Activated T-helper 2 cell treated with anti-CD3 and anti-CD28 coated beads, Interferon-gamma antibody, Interleukin-2, Interleukin-4, amounts not matched to agents 10 μg/mL and 5 μg/mL and 100 μg/mL, durations not matched to agents 14 hours and 24 hours and 36 hours (primary cell): ENCODE results near the gene ARF4. TPM values are rescaled to one million over a fixed set of nuclear protein-coding genes. Genes with fewer than 3 reads are reported as not detected.

Experiments
- DNase-seq: peaks from one replicate; pipeline ENCODE4 v3.0.0; 2021; ENCODE audit warnings: low spot score
- H3K27ac Mint-ChIP-seq: one replicate; pipeline ENCODE4 v1.8.0; 2021; ENCODE audit warnings: mixed read lengths
- H3K27me3 Mint-ChIP-seq: one replicate; pipeline ENCODE4 v1.8.0; 2021; ENCODE audit warnings: low read depth, mixed read lengths
- H3K36me3 Mint-ChIP-seq: one replicate; pipeline ENCODE4 v1.8.0; 2021; ENCODE audit warnings: low read depth, mixed read lengths
- H3K4me1 Mint-ChIP-seq: one replicate; pipeline ENCODE4 v1.8.0; 2021; ENCODE audit warnings: low read depth, mixed read lengths
- H3K4me3 Mint-ChIP-seq: one replicate; pipeline ENCODE4 v1.8.0; 2021; ENCODE audit warnings: low read depth, mild to moderate bottlenecking, moderate library complexity, mixed read lengths
- H3K9me3 Mint-ChIP-seq: one replicate; pipeline ENCODE4 v1.8.0; 2021; ENCODE audit warnings: mixed read lengths
- intact Hi-C: fragments of 100-400 bp; cut with micrococcal nuclease; formaldehyde crosslinking; loops from one replicate; pipeline ENCODE4 v1.15.1; 2023
- total RNA-seq: library from RNA; stranded (reverse); gene quantifications from 2 replicates; pipeline ENCODE4 v1.2.3, GENCODE V29; 2022

ARF4 gene
- total RNA-seq, 1 donor from 2014 or later = 95.6 TPM

DNA sequence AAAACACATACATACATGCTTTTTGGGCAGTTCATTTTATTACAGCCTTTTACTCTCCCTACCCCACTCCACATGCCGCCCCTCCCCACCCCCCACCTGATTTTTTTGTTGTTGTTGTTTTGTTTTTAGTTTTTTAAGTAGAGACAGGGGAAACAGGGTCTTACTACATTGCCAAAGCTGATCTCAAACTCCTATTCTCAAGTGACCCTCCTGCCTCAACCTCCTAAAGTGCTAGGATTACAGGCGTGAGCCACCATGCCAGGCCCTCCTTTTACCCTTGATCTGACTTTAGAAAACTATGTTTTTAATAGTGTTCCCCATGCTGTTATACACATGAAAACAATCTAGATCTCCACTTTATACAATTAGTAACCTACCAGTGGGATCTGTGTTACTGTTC, 26.3 kb downstream of the ARF4 start:
- Mint-ChIP-seq H3K9me3 (no peaks in the 10 kb centered on the region), H3K4me3 (no peak overlapping the region), H3K36me3 (peaks cover 54% of the 10 kb centered on the region), H3K4me1 (peaks cover 4% of the 10 kb centered on the region), H3K27me3 (no peaks in the 10 kb centered on the region), H3K27ac (no peak overlapping the region)
- DNase-seq = no peak
- intact Hi-C loops = no loop called here

- DNase-seq = no peak
- no peaks in the 10 kb centered on the region for H3K9me3 Mint-ChIP-seq
- intact Hi-C loops = no loop called here
- no peak overlapping the region for H3K4me3 Mint-ChIP-seq
- H3K36me3 Mint-ChIP-seq = peaks cover 47% of the 10 kb centered on the region
- no peak overlapping the region for H3K27ac Mint-ChIP-seq
- H3K4me1 Mint-ChIP-seq = peaks cover 3% of the 10 kb centered on the region
- no peaks in the 10 kb centered on the region for H3K27me3 Mint-ChIP-seq
Observed at GRCh38 chr3:57569859-57570450, 27.2 kb downstream of the ARF4 start.

DNA sequence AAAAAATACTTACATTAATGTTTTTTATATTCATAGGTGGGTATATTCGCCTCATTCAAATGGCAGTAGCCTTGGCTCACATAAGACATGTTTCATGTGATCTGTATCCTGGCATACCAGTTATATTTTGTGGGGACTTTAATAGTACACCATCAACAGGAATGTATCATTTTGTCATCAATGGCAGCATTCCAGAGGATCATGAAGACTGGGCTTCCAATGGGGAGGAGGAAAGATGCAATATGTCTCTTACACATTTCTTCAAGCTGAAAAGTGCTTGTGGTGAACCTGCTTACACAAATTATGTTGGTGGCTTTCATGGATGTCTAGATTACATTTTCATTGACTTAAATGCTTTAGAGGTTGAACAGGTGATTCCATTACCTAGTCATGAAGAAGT, 37.6 kb downstream of the ARF4 start:
- DNase-seq = no peak
- H3K27me3 Mint-ChIP-seq = no peaks in the 10 kb centered on the region
- H3K9me3 Mint-ChIP-seq = no peaks in the 10 kb centered on the region
- peaks cover 57% of the 10 kb centered on the region for H3K36me3 Mint-ChIP-seq
- H3K4me1 Mint-ChIP-seq = peaks cover 46% of the 10 kb centered on the region
- intact Hi-C loops = loop anchor here (5.0 kb wide), 2 partner anchors 198 to 387 kb away; partner anchors contain the start of gene SLMAP
- H3K27ac Mint-ChIP-seq = peak overlapping the region; percentile 17
- peak overlapping the region; percentile 49 for H3K4me3 Mint-ChIP-seq

DNA sequence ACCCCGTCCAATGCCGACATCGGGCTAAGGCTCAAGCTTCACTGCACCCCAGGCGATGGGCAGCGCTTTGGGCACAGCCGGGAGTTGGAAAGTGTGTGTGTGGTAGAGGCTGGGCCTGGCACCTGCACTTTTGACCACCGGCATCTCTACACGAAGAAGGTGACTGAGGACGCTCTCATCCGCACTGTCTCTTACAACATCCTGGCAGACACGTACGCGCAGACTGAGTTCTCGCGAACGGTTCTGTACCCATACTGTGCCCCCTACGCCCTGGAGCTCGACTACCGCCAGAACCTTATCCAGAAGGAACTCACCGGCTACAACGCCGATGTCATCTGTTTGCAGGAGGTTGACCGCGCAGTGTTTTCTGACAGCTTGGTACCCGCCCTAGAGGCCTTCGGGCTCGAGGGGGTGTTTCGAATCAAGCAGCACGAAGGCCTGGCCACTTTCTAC, 40.0 kb downstream of the ARF4 start:
- H3K4me3 Mint-ChIP-seq = peak overlapping the region; percentile 88
- DNase-seq = peak; percentile 42
- H3K27me3 Mint-ChIP-seq = no peaks in the 10 kb centered on the region
- H3K36me3 Mint-ChIP-seq = peaks cover 46% of the 10 kb centered on the region
- H3K4me1 Mint-ChIP-seq = peaks cover 44% of the 10 kb centered on the region
- peak overlapping the region; percentile 98 for H3K27ac Mint-ChIP-seq
- H3K9me3 Mint-ChIP-seq = no peaks in the 10 kb centered on the region
- intact Hi-C loops = loop anchor here (2.0 to 5.0 kb wide), 3 partner anchors 136 to 385 kb away; partner anchors contain the start of genes DENND6A and SLMAP

DNA sequence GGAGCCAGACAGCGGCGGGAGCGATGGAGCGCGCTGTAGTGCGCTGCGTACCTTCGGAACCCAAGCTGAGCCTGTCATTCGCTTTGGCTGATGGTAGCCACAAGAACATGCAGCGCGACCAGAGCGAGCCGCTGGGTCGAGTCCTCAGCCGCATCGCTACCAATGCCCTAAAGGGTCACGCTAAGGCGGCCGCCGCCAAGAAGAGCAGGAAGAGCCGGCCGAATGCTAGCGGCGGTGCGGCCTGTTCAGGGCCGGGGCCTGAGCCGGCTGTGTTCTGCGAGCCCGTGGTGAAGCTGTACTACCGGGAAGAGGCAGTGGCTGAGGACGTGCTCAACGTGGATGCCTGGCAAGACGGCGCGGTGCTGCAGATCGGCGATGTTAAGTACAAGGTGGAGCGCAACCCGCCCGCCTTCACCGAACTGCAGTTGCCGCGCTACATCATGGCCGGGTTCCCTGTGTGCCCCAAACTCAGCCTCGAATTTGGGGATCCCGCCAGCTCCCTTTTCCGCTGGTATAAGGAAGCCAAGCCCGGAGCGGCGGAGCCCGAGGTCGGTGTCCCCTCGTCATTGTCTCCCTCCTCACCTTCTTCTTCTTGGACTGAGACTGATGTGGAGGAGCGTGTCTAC, 40.6 kb downstream of the ARF4 start:
- no peak for DNase-seq
- no peaks in the 10 kb centered on the region for H3K27me3 Mint-ChIP-seq
- H3K9me3 Mint-ChIP-seq = no peaks in the 10 kb centered on the region
- H3K27ac Mint-ChIP-seq = peak overlapping the region; percentile 98
- H3K4me3 Mint-ChIP-seq = peak overlapping the region; percentile 88
- intact Hi-C loops = loop anchor here (1.0 to 5.0 kb wide), 4 partner anchors 41 to 384 kb away; partner anchors contain the start of genes ARF4, DENND6A and SLMAP
- peaks cover 46% of the 10 kb centered on the region for H3K36me3 Mint-ChIP-seq
- peaks cover 43% of the 10 kb centered on the region for H3K4me1 Mint-ChIP-seq

DNA sequence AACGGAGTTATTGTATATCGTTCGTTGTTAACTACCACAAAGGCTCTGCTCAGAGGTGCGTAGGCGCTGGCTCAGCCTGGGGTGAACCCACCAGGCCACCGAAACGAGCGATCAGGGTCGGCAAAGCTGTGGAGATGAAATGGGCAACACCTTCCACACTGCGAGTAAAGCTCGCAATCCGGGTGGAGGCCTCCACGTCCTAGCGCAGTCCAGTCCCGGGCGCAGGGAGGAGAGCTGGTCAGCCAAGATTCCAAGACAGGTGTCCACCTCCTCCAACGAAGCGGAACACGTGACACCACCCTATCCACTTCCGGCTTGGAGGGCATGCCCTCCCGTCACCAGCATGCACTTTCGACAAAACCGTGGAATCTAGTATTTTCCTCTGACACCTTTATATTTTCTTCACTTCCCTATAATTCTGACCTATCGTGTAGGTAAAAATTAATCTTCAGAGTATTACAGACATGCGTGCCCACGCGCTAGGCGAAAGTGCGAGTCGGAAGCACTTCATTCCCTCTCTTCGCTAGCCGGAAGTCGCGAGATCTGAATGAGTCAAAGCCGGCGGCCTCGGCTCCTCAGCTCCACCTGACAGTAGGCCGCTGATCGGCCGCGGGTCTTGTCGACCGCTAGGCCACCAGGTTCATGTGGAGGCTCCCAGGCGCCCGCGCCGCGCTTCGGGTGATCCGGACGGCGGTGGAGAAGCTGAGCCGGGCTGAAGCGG, 41.2 kb downstream of the ARF4 start, which contains the start of gene PDE12:
PDE12 (plus strand) TSS at position 537 of the 721 bp plus-strand sequence; CDS start at position 643, 106 bp downstream.
- H3K36me3 Mint-ChIP-seq = peaks cover 43% of the 10 kb centered on the region
- H3K4me3 Mint-ChIP-seq = peak within 1 kb of the TSS; percentile 88
- intact Hi-C loops = loop anchor here (1.0 to 5.0 kb wide), 4 partner anchors 41 to 384 kb away; partner anchors contain the start of genes ARF4, DENND6A and SLMAP
- no peaks in the 10 kb centered on the region for H3K9me3 Mint-ChIP-seq
- peak within 1 kb of the TSS; percentile 98 for H3K27ac Mint-ChIP-seq
- no peaks in the 10 kb centered on the region for H3K27me3 Mint-ChIP-seq
- H3K4me1 Mint-ChIP-seq = peaks cover 39% of the 10 kb centered on the region
- peak; percentile 80 for DNase-seq

DNA sequence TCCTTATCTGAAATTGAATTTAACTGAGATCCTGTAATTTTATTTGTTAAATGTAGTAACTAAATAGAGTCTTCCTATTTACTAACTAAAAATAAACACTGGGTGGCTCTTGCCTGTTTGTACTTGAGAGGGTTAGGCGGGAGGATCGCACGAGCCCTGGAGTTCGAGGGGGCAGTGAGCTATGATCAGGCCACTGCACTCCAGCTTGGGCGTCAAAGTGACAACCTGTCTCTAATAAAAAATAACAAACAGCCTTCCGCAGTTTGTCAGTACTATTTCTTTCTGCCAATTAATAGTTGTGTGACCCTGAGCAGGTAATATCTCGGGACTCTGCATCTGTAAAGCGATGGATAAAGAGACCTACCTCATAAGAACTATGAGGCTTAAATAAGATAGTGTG, 41.8 kb downstream of the ARF4 start:
- peak overlapping the region; percentile 98 for H3K27ac Mint-ChIP-seq
- intact Hi-C loops = loop anchor here (5.0 kb wide), 2 partner anchors 202 to 383 kb away; partner anchors contain the start of gene SLMAP
- no peaks in the 10 kb centered on the region for H3K9me3 Mint-ChIP-seq
- peaks cover 35% of the 10 kb centered on the region for H3K4me1 Mint-ChIP-seq
- no peaks in the 10 kb centered on the region for H3K27me3 Mint-ChIP-seq
- peak overlapping the region; percentile 88 for H3K4me3 Mint-ChIP-seq
- H3K36me3 Mint-ChIP-seq = peaks cover 37% of the 10 kb centered on the region
- DNase-seq = no peak

DNA sequence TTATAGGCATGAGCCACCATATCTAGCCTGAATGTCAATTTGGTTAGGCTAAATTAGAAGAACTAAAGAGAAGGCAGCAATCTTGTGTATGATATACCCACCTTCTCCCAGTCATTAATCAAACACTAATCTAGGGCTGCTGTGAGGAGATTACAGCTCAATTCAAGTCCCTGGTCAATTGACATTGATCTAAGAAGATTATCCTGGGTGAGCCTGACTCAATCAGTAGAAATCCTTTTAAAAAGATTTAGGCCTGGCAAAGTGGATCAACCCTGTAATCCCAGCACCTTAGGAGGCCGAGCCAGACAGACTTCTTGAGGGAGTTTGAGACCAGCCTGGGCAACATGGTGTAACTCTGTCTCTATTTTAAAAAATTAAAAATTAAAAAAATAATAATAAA, 50.5 kb downstream of the ARF4 start:
- no peak for DNase-seq
- H3K9me3 Mint-ChIP-seq = no peaks in the 10 kb centered on the region
- intact Hi-C loops = no loop called here
- H3K4me1 Mint-ChIP-seq = peaks cover 6% of the 10 kb centered on the region
- no peak overlapping the region for H3K27ac Mint-ChIP-seq
- no peaks in the 10 kb centered on the region for H3K36me3 Mint-ChIP-seq
- H3K27me3 Mint-ChIP-seq = peaks cover 4% of the 10 kb centered on the region
- no peak overlapping the region for H3K4me3 Mint-ChIP-seq

DNA sequence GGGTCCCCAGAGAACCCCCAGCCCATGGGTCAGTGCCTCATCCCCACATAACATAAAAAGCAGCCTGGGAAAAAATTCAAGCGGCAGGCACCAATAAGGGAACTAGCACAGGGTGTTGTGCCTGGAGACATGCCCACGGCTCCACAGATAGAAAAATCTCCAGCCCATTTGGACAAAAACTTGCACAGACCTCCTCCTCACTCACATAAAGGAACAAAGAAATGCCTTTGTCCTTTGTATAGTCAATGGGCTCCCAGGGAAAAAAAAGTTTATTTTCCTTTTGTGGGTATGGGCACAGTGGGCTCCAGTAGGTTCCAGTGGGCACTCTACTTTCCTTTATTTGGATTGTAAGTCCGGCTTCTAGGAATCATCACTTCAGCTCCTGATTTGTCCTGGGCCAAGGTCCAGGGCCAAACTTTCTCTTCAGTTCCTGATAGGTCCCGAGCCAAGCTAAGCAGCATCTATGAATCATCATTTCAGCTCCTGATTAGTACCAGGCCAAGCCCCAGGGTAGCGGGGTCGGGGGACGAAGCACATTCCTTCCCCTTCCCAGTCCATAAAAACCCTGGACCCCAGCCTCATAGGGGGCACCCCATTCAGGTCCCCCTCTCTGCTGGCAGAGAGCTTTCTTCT, 51.4 kb downstream of the ARF4 start:
- Mint-ChIP-seq H3K4me1 (peaks cover 6% of the 10 kb centered on the region), H3K27ac (no peak overlapping the region), H3K4me3 (no peak overlapping the region), H3K9me3 (no peaks in the 10 kb centered on the region), H3K36me3 (no peaks in the 10 kb centered on the region), H3K27me3 (peaks cover 4% of the 10 kb centered on the region)
- DNase-seq = no peak
- intact Hi-C loops = no loop called here

DNA sequence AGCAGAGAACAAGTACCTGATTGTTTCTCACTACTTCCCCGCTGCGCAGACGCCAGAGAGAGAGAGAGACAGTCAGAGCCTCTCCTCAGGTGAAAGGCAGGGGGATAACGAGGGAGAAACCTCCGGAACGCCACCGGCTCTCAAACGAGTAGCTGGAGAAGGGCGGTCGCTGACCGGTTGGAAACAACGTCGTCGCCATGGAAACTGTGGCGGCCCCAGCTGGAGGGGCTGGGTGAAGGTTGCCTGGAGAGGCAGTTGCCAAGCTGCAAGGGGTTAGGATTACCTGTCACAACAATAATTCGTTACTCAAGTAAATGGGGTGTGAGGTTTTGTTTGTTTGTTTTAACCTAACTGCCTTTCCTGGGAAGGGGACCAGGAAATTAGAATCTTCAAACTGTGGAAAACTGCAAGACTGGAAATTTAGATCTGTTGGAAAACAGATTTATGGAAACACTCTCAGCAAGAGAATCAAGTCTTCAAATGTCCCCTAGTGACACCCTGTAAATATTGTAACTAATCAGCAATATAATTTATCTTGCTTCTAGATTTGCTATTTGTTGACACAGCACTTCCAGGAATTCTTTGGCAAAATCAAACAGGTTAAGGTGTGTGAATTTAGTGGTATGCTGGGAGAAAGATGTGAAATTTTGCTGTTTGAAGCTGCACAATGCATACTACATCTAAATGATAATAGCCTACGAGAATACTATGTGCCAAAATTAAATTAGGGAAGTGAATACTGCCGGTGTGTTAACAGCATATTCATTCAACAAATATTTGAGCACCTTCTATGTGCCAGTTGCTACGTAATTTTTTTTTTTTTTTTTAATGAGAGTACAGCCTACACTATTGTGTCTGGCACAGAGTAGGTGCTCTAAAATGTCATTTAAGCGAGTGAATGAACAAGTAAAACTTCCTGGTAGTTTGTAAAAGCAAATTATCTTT, 52.7 kb downstream of the ARF4 start, which contains the start of gene DNAH12:
DNAH12 (minus strand) TSS at position 164 of the 945 bp plus-strand sequence. CDS start 1,474 bp downstream, outside the sequence.
- DNase-seq = no peak
- no peak within 1 kb of the TSS for H3K27ac Mint-ChIP-seq
- peaks cover 6% of the 10 kb centered on the region for H3K4me1 Mint-ChIP-seq
- no peaks in the 10 kb centered on the region for H3K9me3 Mint-ChIP-seq
- intact Hi-C loops = no loop called here
- peak within 1 kb of the TSS; percentile 21 for H3K4me3 Mint-ChIP-seq
- peaks cover 4% of the 10 kb centered on the region for H3K27me3 Mint-ChIP-seq
- H3K36me3 Mint-ChIP-seq = no peaks in the 10 kb centered on the region

- H3K36me3 Mint-ChIP-seq = no peaks in the 10 kb centered on the region
- no peak overlapping the region for H3K4me3 Mint-ChIP-seq
- no peak overlapping the region for H3K27ac Mint-ChIP-seq
- H3K27me3 Mint-ChIP-seq = no peaks in the 10 kb centered on the region
- intact Hi-C loops = no loop called here
- no peaks in the 10 kb centered on the region for H3K4me1 Mint-ChIP-seq
- no peaks in the 10 kb centered on the region for H3K9me3 Mint-ChIP-seq
- no peak for DNase-seq
Observed at GRCh38 chr3:57538465-57538864, 58.7 kb downstream of the ARF4 start.
